IPS-NIHi7 (cell line): Measurements from ENCODE around the gene OLFML2A.

ENCODE experiments used
- DNase-seq: peaks from one replicate; pipeline ENCODE4 v3.0.0; 2012; ENCODE audit warnings: mixed read lengths; ENCODE audit errors: extremely low spot score

The OLFML2A gene

GRCh38 chr9:124778575-124779367, 1.8 kb downstream of the OLFML2A start:
- DNase-seq = no peak

- peak; percentile 83 for DNase-seq
These were observed 2.6 kb downstream of the OLFML2A start for GRCh38 chr9:124779368-124780059.

- peak; percentile 11 for DNase-seq
These were observed 3.3 kb downstream of the OLFML2A start for GRCh38 chr9:124780060-124780756.

- no peak for DNase-seq
These were observed 3.8 kb downstream of the OLFML2A start for GRCh38 chr9:124780757-124781151.

- DNase-seq = no peak
These were observed 5.2 kb downstream of the OLFML2A start for GRCh38 chr9:124781967-124782660.

- peak; percentile 10 for DNase-seq
These were observed 6.0 kb downstream of the OLFML2A start for GRCh38 chr9:124782661-124783574.

GRCh38 chr9:124783830-124784229, 6.9 kb downstream of the OLFML2A start:
- DNase-seq = no peak

GRCh38 chr9:124784509-124784908, 7.6 kb downstream of the OLFML2A start:
- no peak for DNase-seq

GRCh38 chr9:124786881-124787573, 10.1 kb downstream of the OLFML2A start:
- no peak for DNase-seq

- no peak for DNase-seq
These were observed 11.7 kb downstream of the OLFML2A start for GRCh38 chr9:124788542-124789217.

- no peak for DNase-seq
These were observed 12.6 kb downstream of the OLFML2A start for GRCh38 chr9:124789531-124789930.

GRCh38 chr9:124790301-124790700, 13.4 kb downstream of the OLFML2A start:
- DNase-seq = no peak

GRCh38 chr9:124790801-124791505, 14.0 kb downstream of the OLFML2A start:
- no peak for DNase-seq

- no peak for DNase-seq
These were observed 15.5 kb downstream of the OLFML2A start for GRCh38 chr9:124792257-124793014.

GRCh38 chr9:124793015-124793541, 16.1 kb downstream of the OLFML2A start:
- no peak for DNase-seq

- DNase-seq = no peak
These were observed 18.1 kb downstream of the OLFML2A start for GRCh38 chr9:124794902-124795491.

GRCh38 chr9:124795881-124796431, 19.0 kb downstream of the OLFML2A start:
- no peak for DNase-seq
